Measurements from ENCODE around the gene ADAM12.
A peak's percentile ranks its signal among the peaks of the same experiment; 100 is the strongest.
"Not testable (repeated sequence)": the region's sequence is repeated elsewhere in the genome, so short reads cannot be mapped to it uniquely, and the experiment has no call there.

The ADAM12 gene

DNA sequence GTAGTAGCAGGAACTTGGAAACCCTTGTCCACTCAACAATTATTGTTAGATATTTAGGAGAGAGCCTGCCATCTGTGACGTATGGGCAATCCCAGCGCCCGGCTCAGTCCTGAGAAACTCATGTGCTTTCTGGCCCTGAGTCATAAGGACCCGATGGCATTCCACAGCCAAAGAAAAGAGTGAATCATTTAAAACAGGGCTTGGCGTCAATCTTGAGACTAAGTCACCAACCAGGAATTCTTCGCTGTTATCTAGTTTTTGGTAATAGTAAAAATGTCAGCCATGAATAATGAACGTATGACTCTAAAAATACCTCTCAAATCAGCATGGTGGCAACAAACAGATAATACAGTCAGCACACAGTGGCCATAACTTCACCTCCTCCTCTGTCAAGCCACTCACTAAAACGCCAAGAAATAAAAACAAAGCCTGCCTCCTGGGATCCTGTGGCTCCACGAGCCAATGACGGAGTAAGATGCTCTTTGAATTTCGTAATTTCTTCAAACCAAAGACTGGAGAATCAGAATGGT lies 140.8 kb downstream of the ADAM12 start (continued):
- no peak for TF ChIP-seq SCRT1 (tag by site-specific recombination; IDR thresholded peaks at IDR 0.05; ENCODE audit: borderline replicate concordance)
- TF ChIP-seq, protein P1, sequence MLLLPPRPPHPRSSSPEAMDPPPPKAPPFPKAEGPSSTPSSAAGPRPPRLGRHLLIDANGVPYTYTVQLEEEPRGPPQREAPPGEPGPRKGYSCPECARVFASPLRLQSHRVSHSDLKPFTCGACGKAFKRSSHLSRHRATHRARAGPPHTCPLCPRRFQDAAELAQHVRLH (tag by site-specific recombination; IDR thresholded peaks at IDR 0.05) = peak; percentile 70; the same call in 1 of the 2 replicates
- TF ChIP-seq ZNF391 (tag by site-specific recombination; IDR thresholded peaks at IDR 0.05; ENCODE audit: borderline replicate concordance, low read depth) = peak; percentile 79
- TF ChIP-seq, protein P2, sequence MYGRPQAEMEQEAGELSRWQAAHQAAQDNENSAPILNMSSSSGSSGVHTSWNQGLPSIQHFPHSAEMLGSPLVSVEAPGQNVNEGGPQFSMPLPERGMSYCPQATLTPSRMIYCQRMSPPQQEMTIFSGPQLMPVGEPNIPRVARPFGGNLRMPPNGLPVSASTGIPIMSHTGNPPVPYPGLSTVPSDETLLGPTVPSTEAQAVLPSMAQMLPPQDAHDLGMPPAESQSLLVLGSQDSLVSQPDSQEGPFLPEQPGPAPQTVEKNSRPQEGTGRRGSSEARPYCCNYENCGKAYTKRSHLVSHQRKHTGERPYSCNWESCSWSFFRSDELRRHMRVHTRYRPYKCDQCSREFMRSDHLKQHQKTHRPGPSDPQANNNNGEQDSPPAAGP (tag by site-specific recombination; IDR thresholded peaks at IDR 0.05) = peak; percentile 85
- peak; percentile 39 for TF ChIP-seq ZNF10 (tag by site-specific recombination; IDR thresholded peaks at IDR 0.05)
- TF ChIP-seq, protein P3, sequence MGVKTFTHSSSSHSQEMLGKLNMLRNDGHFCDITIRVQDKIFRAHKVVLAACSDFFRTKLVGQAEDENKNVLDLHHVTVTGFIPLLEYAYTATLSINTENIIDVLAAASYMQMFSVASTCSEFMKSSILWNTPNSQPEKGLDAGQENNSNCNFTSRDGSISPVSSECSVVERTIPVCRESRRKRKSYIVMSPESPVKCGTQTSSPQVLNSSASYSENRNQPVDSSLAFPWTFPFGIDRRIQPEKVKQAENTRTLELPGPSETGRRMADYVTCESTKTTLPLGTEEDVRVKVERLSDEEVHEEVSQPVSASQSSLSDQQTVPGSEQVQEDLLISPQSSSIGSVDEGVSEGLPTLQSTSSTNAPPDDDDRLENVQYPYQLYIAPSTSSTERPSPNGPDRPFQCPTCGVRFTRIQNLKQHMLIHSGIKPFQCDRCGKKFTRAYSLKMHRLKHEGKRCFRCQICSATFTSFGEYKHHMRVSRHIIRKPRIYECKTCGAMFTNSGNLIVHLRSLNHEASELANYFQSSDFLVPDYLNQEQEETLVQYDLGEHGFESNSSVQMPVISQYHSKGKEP (tag by site-specific recombination; IDR thresholded peaks at IDR 0.05) = no peak
- TF ChIP-seq KLF8 (tag by site-specific recombination; IDR thresholded peaks at IDR 0.05) = peak; percentile 77
- TF ChIP-seq ZXDB (tag by site-specific recombination; IDR thresholded peaks at IDR 0.05) = peak; percentile 95
- TF ChIP-seq ZNF184 (tag by site-specific recombination; IDR thresholded peaks at IDR 0.05) = peak; percentile 86
- TF ChIP-seq ZNF175 (tag by site-specific recombination; IDR thresholded peaks at IDR 0.05) = no peak
- no peak for TF ChIP-seq ZNF830 (tag by site-specific recombination; IDR thresholded peaks at IDR 0.05; ENCODE audit: low read depth)
- no peak for TF ChIP-seq ZNF266 (tag by site-specific recombination; IDR thresholded peaks at IDR 0.05; ENCODE audit: low read depth)
- peak; percentile 56 for TF ChIP-seq ZIC2 (tag by site-specific recombination; IDR thresholded peaks at IDR 0.05)
- no peak for TF ChIP-seq ZNF311 (tag by site-specific recombination; IDR thresholded peaks at IDR 0.05; ENCODE audit: borderline replicate concordance)
- no peak for TF ChIP-seq ZNF785 (tag by site-specific recombination; IDR thresholded peaks at IDR 0.05)
- TF ChIP-seq, protein P4, sequence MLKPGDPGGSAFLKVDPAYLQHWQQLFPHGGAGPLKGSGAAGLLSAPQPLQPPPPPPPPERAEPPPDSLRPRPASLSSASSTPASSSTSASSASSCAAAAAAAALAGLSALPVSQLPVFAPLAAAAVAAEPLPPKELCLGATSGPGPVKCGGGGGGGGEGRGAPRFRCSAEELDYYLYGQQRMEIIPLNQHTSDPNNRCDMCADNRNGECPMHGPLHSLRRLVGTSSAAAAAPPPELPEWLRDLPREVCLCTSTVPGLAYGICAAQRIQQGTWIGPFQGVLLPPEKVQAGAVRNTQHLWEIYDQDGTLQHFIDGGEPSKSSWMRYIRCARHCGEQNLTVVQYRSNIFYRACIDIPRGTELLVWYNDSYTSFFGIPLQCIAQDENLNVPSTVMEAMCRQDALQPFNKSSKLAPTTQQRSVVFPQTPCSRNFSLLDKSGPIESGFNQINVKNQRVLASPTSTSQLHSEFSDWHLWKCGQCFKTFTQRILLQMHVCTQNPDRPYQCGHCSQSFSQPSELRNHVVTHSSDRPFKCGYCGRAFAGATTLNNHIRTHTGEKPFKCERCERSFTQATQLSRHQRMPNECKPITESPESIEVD (tag by site-specific recombination; IDR thresholded peaks at IDR 0.05) = peak; percentile 94
- TF ChIP-seq OSR2 (tag by site-specific recombination; IDR thresholded peaks at IDR 0.05) = peak; percentile 82
- TF ChIP-seq ZNF747 (tag by site-specific recombination; IDR thresholded peaks at IDR 0.05) = no peak
- TF ChIP-seq ZNF335 (tag by site-specific recombination; conservative IDR thresholded peaks at IDR 0.05) = peak; percentile 63
- TF ChIP-seq SP7 (tag by site-specific recombination; IDR thresholded peaks at IDR 0.05) = peak; percentile 72; the same call in 1 of the 2 replicates
- no peak for TF ChIP-seq ZNF792 (tag by site-specific recombination; IDR thresholded peaks at IDR 0.05)
- no peak for TF ChIP-seq ZNF48 (tag by site-specific recombination; IDR thresholded peaks at IDR 0.05)
- TF ChIP-seq, protein P5, sequence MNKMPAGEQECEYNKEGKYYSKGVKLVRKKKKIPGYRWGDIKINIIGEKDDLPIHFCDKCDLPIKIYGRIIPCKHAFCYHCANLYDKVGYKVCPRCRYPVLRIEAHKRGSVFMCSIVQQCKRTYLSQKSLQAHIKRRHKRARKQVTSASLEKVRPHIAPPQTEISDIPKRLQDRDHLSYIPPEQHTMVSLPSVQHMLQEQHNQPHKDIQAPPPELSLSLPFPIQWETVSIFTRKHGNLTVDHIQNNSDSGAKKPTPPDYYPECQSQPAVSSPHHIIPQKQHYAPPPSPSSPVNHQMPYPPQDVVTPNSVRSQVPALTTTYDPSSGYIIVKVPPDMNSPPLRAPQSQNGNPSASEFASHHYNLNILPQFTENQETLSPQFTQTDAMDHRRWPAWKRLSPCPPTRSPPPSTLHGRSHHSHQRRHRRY (tag by site-specific recombination; IDR thresholded peaks at IDR 0.05) = no peak
- TF ChIP-seq TRIM28 (IDR thresholded peaks at IDR 0.05; ENCODE audit: borderline replicate concordance, low read length) = peak; percentile 91
- no peak for TF ChIP-seq ZNF16 (tag by site-specific recombination; IDR thresholded peaks at IDR 0.05; ENCODE audit: low read depth)
- 0 out of 2 replicates have a peak, but pooled peaks have one; percentile 29 for TF ChIP-seq YY1 (tag by site-specific recombination; IDR thresholded peaks at IDR 0.05)
- TF ChIP-seq, protein P6, sequence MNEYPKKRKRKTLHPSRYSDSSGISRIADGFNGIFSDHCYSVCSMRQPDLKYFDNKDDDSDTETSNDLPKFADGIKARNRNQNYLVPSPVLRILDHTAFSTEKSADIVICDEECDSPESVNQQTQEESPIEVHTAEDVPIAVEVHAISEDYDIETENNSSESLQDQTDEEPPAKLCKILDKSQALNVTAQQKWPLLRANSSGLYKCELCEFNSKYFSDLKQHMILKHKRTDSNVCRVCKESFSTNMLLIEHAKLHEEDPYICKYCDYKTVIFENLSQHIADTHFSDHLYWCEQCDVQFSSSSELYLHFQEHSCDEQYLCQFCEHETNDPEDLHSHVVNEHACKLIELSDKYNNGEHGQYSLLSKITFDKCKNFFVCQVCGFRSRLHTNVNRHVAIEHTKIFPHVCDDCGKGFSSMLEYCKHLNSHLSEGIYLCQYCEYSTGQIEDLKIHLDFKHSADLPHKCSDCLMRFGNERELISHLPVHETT (tag by site-specific recombination; IDR thresholded peaks at IDR 0.05) = peak; percentile 97
- peak; percentile 49 for TF ChIP-seq ZFP69B (tag by site-specific recombination; IDR thresholded peaks at IDR 0.05)

DNA sequence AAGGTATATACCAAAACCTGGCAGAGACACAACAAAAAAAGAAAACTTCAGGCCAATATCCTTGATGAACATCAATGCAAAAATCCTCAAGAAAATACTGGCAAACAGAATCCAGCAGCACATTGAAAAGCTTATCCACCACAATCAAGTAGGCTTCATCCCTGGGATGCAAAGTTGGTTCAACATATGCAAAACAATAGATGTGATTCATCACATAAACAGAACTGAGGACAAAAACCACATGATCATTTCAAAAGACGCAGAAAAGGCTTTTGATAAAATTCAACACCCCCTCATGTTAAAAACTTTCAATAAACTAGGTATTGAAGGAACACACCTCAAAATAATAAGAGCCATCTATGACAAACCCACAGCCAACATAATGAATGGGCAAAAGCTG lies 141.9 kb downstream of the ADAM12 start:
- CTCF ChIA-PET; POLR2A ChIA-PET; H3K36me3 ChIP-seq (ENCODE audit: control insufficient read depth in 2 of 2, insufficient read depth in 1 of 2, low read length in 2 of 2); H3K4me3 ChIP-seq (ENCODE audit: low read depth, low read length); H3K27ac ChIP-seq (ENCODE audit: extremely low read depth, low read depth, low read length); H3K9me3 ChIP-seq (ENCODE audit: control insufficient read depth, insufficient read depth, low read depth, low read length): not testable (repeated sequence)
- H3K4me1 ChIP-seq (ENCODE audit: control insufficient read depth, insufficient read depth, low read length) = peaks cover 37% of the 10 kb centered on the region
